T-cell (primary cell): ENCODE data around the gene ZBTB40. TPM values are rescaled to one million over a fixed set of nuclear protein-coding genes. Genes with fewer than 3 reads are reported as not detected.

Source experiments
- ATAC-seq, 4 experiments: fragments of 200-7000 bp in 3 of 4; fragments of 150-1000 bp in 1 of 4; cut with Tn5 transposase; replicated peaks in 1 of 4; 1 replicate in 3 of 4; 2 replicates in 1 of 4; pipeline ENCODE4 v1.10.0; 2021; ENCODE audit warnings: moderate library complexity in 3 of 4, mild to moderate bottlenecking in 2 of 4, moderate number of reproducible peaks in 1 of 4
- CTCF ChIA-PET, 2 donors: fragments of 300-600 bp; sonication (Branson Sonifier 250); formaldehyde crosslinking; loops; one replicate each; lab custom pipeline; 2022; ENCODE audit warnings: antibody characterized with exemption in 2 of 2; lab: Charles Lee
- POLR2A ChIA-PET, 2 donors: fragments of 300-600 bp; sonication (Branson Sonifier 250); formaldehyde crosslinking; loops; one replicate each; lab custom pipeline; 2022; ENCODE audit warnings: antibody characterized with exemption in 2 of 2; lab: Charles Lee
- DNase-seq, 35 experiments: peaks; one replicate each; pipeline versions ENCODE4 v3.0.0 to v3.0.0-alpha.2; 2013 to 2023
- H3K27ac ChIP-seq: one replicate; pipeline ENCODE4 v1.5.1; 2013; ENCODE audit warnings: low read length
- H3K27me3 ChIP-seq, 2 experiments: replicated peaks in 1 of 2; 1 replicate in 1 of 2; 2 replicates in 1 of 2; pipeline versions ENCODE4 v1.6.1 to v1.7.0; 2013; ENCODE audit warnings: low read length in 1 of 2, mixed read lengths in 1 of 2; ENCODE audit not compliant: control insufficient read depth in 2 of 2, insufficient read depth in 2 of 2; ENCODE audit errors: extremely low read depth in 1 of 2
- H3K36me3 ChIP-seq, 2 donors: 1 replicate in 1 of 2; 2 replicates in 1 of 2; pipeline versions ENCODE4 v1.6.1 to v1.7.0; 2013; ENCODE audit warnings: low read length in 1 of 2; ENCODE audit not compliant: control insufficient read depth in 2 of 2, insufficient read depth in 1 of 2; ENCODE audit errors: extremely low read depth in 1 of 2
- H3K4me1 ChIP-seq, 2 experiments: 1 replicate in 1 of 2; 2 replicates in 1 of 2; pipeline versions ENCODE4 v1.6.1 to v1.7.0; 2013; ENCODE audit warnings: low read length in 2 of 2, mixed read lengths in 1 of 2; ENCODE audit not compliant: insufficient read depth in 2 of 2, control insufficient read depth in 1 of 2; ENCODE audit errors: extremely low read depth in 1 of 2
- H3K4me3 ChIP-seq, 2 donors: 1 replicate in 1 of 2; 2 replicates in 1 of 2; pipeline versions ENCODE4 v1.5.1 to v1.7.0; 2013; ENCODE audit warnings: mild to moderate bottlenecking in 2 of 2, low read length in 1 of 2, moderate library complexity in 1 of 2; ENCODE audit not compliant: control insufficient read depth in 1 of 2; ENCODE audit errors: extremely low read depth in 1 of 2
- H3K9me3 ChIP-seq: 2 replicates; pipeline ENCODE4 v1.7.0; 2013
- H3K27ac Mint-ChIP-seq, 2 donors: one replicate each; pipeline ENCODE4 v1.8.0; 2020 to 2021; ENCODE audit warnings: mild to moderate bottlenecking in 2 of 2, mixed read lengths in 2 of 2
- H3K27me3 Mint-ChIP-seq, 2 donors: one replicate each; pipeline ENCODE4 v1.8.0; 2021 to 2022; ENCODE audit warnings: mixed read lengths in 2 of 2
- H3K36me3 Mint-ChIP-seq: one replicate; pipeline ENCODE4 v1.8.0; 2021; ENCODE audit warnings: mixed read lengths
- H3K4me1 Mint-ChIP-seq, 3 donors: one replicate each; pipeline ENCODE4 v1.8.0; 2020 to 2022; ENCODE audit warnings: mixed read lengths in 3 of 3, mild to moderate bottlenecking in 1 of 3
- H3K4me3 Mint-ChIP-seq, 3 donors: one replicate each; pipeline ENCODE4 v1.8.0; 2020 to 2022; ENCODE audit warnings: mild to moderate bottlenecking in 3 of 3, mixed read lengths in 3 of 3, moderate library complexity in 3 of 3
- H3K9me3 Mint-ChIP-seq, 3 donors: one replicate each; pipeline ENCODE4 v1.8.0; 2020 to 2022; ENCODE audit warnings: mixed read lengths in 3 of 3
- whole genome bisulfite sequencing: methylation state at CpG from one replicate; pipeline ENCODE4 v1.1.5; 2013; ENCODE audit warnings: missing lambda C conversion rate; ENCODE audit not compliant: insufficient coverage; 5-methylcytosine and 5-hydroxymethylcytosine counted together
- total RNA-seq, 35 experiments: library from RNA in 6 of 35; stranded (reverse) in 6 of 35; fragments of 120-200 nt in 1 of 35; gene quantifications; one replicate each; pipeline versions ENCODE4 v1.2.1 to v1.2.4 and lab custom pipeline; 2013 to 2026

ZBTB40 gene
- total RNA-seq, 5 donors from 2014 or later (not counting 1 experiment from before 2014, with no cell fraction given) = 42.6 to 62.9 (median 54.1) TPM

GRCh38 chr1:22521692-22522091 lies 70.0 kb downstream of the ZBTB40 start:
- Mint-ChIP-seq H3K4me3 (no peak overlapping the region), H3K36me3 (peaks cover 86% of the 10 kb centered on the region), H3K27me3 (no peaks in the 10 kb centered on the region), H3K4me1 (no peaks in the 10 kb centered on the region), H3K27ac (no peak overlapping the region), H3K9me3 (no peaks in the 10 kb centered on the region)
- CTCF ChIA-PET = no interaction called here
- no peak overlapping the region for H3K4me3 ChIP-seq
- no peak overlapping the region for H3K27ac ChIP-seq
- H3K36me3 ChIP-seq = peaks cover 43 to 93% of the 10 kb centered on the region in 2 donors
- ATAC-seq (no peak), DNase-seq (no peak)
- POLR2A ChIA-PET = no interaction called here
- no peaks in the 10 kb centered on the region for H3K4me1 ChIP-seq
- H3K27me3 ChIP-seq = no peaks in the 10 kb centered on the region
- 97% methylated on average over 4 of the region's 4 CpGs for WGBS
- no peaks in the 10 kb centered on the region for H3K9me3 ChIP-seq

GRCh38 chr1:22522221-22522743 lies 70.6 kb downstream of the ZBTB40 start:
- peaks cover 84% of the 10 kb centered on the region for H3K36me3 Mint-ChIP-seq

GRCh38 chr1:22524481-22524880 lies 72.8 kb downstream of the ZBTB40 start:
- no peak overlapping the region for H3K4me3 ChIP-seq
- ATAC-seq (no peak), DNase-seq (no peak)
- H3K27ac ChIP-seq = no peak overlapping the region
- no peaks in the 10 kb centered on the region for H3K9me3 ChIP-seq
- WGBS = 88% methylated on average over 3 of the region's 5 CpGs
- peaks cover 72% of the 10 kb centered on the region for H3K36me3 Mint-ChIP-seq
- ChIA-PET POLR2A (no interaction called here), CTCF (no interaction called here)
- no peak overlapping the region for H3K27ac Mint-ChIP-seq
- no peaks in the 10 kb centered on the region for H3K27me3 ChIP-seq
- no peaks in the 10 kb centered on the region for H3K4me1 Mint-ChIP-seq
- no peaks in the 10 kb centered on the region for H3K4me1 ChIP-seq
- no peaks in the 10 kb centered on the region for H3K9me3 Mint-ChIP-seq
- peaks cover 38 to 82% of the 10 kb centered on the region in 2 donors for H3K36me3 ChIP-seq
- no peaks in the 10 kb centered on the region for H3K27me3 Mint-ChIP-seq
- H3K4me3 Mint-ChIP-seq = no peak overlapping the region

More at GRCh38 chr1:22522221-22522743, 70.6 kb downstream of the ZBTB40 start:
- H3K27me3 Mint-ChIP-seq = no peaks in the 10 kb centered on the region
- no peaks in the 10 kb centered on the region for H3K4me1 ChIP-seq
- no peak overlapping the region for H3K27ac ChIP-seq
- H3K27ac Mint-ChIP-seq = no peak overlapping the region
- POLR2A ChIA-PET = no interaction called here
- H3K9me3 ChIP-seq = no peaks in the 10 kb centered on the region
- DNase-seq (no peak), ATAC-seq (no peak)
- no peak overlapping the region for H3K4me3 ChIP-seq
- peaks cover 45 to 93% of the 10 kb centered on the region in 2 donors for H3K36me3 ChIP-seq
- no peaks in the 10 kb centered on the region for H3K9me3 Mint-ChIP-seq
- WGBS = 100% methylated on average over 2 of the region's 7 CpGs
- no peak overlapping the region for H3K4me3 Mint-ChIP-seq
- no peaks in the 10 kb centered on the region for H3K27me3 ChIP-seq
- CTCF ChIA-PET = no interaction called here
- no peaks in the 10 kb centered on the region for H3K4me1 Mint-ChIP-seq

GRCh38 chr1:22525211-22525610 lies 73.6 kb downstream of the ZBTB40 start:
- CTCF ChIA-PET = no interaction called here
- POLR2A ChIA-PET = interaction anchor here in 1 of 2 donors (0.7 kb wide), 1 partner anchor 23 kb away, joined by 3 read pairs; no protein-coding TSS in a partner anchor
- H3K4me1 ChIP-seq = no peaks in the 10 kb centered on the region

GRCh38 chr1:22525646-22526045 lies 74.0 kb downstream of the ZBTB40 start:
- ATAC-seq (no peak), DNase-seq (no peak)
- 93% methylated on average over 8 of the region's 11 CpGs for WGBS
- no peak overlapping the region for H3K27ac ChIP-seq
- no peak overlapping the region for H3K4me3 ChIP-seq
- POLR2A ChIA-PET = interaction anchor here in 1 of 2 donors (0.7 kb wide), 1 partner anchor 24 kb away, joined by 3 read pairs; no protein-coding TSS in a partner anchor
- H3K27me3 Mint-ChIP-seq = no peaks in the 10 kb centered on the region
- CTCF ChIA-PET = no interaction called here
- H3K27ac Mint-ChIP-seq = no peak overlapping the region
- no peaks in the 10 kb centered on the region for H3K9me3 Mint-ChIP-seq
- H3K36me3 ChIP-seq = peaks cover 38 to 73% of the 10 kb centered on the region in 2 donors
- H3K36me3 Mint-ChIP-seq = peaks cover 70% of the 10 kb centered on the region
- H3K27me3 ChIP-seq = no peaks in the 10 kb centered on the region
- H3K9me3 ChIP-seq = no peaks in the 10 kb centered on the region
- no peaks in the 10 kb centered on the region for H3K4me1 ChIP-seq
- H3K4me1 Mint-ChIP-seq = no peaks in the 10 kb centered on the region
- H3K4me3 Mint-ChIP-seq = no peak overlapping the region

More at GRCh38 chr1:22525211-22525610, 73.6 kb downstream of the ZBTB40 start:
- H3K27ac ChIP-seq = no peak overlapping the region
- Mint-ChIP-seq H3K4me3 (no peak overlapping the region), H3K27ac (no peak overlapping the region), H3K27me3 (no peaks in the 10 kb centered on the region), H3K9me3 (no peaks in the 10 kb centered on the region), H3K4me1 (no peaks in the 10 kb centered on the region), H3K36me3 (peaks cover 73% of the 10 kb centered on the region)
- H3K27me3 ChIP-seq = no peaks in the 10 kb centered on the region
- no peak overlapping the region for H3K4me3 ChIP-seq
- peaks cover 38 to 77% of the 10 kb centered on the region in 2 donors for H3K36me3 ChIP-seq
- 89% methylated on average over 1 of the region's 3 CpGs for WGBS
- DNase-seq (no peak), ATAC-seq (no peak)
- H3K9me3 ChIP-seq = no peaks in the 10 kb centered on the region

GRCh38 chr1:22526098-22526497 lies 74.4 kb downstream of the ZBTB40 start:
- Histone ChIP-seq H3K36me3 (peaks cover 34 to 69% of the 10 kb centered on the region in 2 donors), H3K27ac (no peak overlapping the region), H3K9me3 (no peaks in the 10 kb centered on the region), H3K4me3 (no peak overlapping the region), H3K4me1 (no peaks in the 10 kb centered on the region), H3K27me3 (no peaks in the 10 kb centered on the region)
- no peak for ATAC-seq
- Mint-ChIP-seq H3K27me3 (no peaks in the 10 kb centered on the region), H3K4me3 (no peak overlapping the region), H3K27ac (no peak overlapping the region), H3K36me3 (peaks cover 67% of the 10 kb centered on the region), H3K9me3 (no peaks in the 10 kb centered on the region), H3K4me1 (no peaks in the 10 kb centered on the region)
- ChIA-PET POLR2A (no interaction called here), CTCF (no interaction called here)
- DNase-seq = no peak
- 93% methylated on average over 11 of the region's 11 CpGs for WGBS
